ENCODE results near the gene CPNE2.
A peak's percentile ranks its signal among the peaks of the same experiment; 100 is the strongest.

The CPNE2 gene

DNA sequence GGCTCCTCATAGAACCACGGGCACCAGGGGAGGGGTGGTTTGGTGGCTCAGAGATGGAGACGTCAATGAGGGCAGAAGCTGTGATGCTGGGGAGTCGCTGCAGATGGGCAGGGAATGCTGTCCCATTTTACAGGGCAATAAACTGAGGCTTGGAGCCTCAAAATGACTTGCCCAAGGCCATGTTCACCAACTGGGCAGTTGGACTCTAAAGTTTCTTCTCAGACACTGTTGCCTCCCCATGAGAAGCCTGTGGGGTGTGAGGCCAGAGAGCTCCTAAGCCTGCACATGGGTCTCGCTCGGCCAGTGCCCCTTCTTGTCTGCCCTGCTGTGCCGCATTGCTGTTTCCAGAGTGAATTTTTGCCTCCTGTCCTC is 38.6 kb downstream of the CPNE2 start:
- no peaks in the 10 kb centered on the region for H3K36me3 ChIP-seq (ENCODE audit: insufficient read depth, low read depth, low read length)
- H3K9ac ChIP-seq (ENCODE audit: low read depth, low read length): no peak overlapping the region
- H3K27ac ChIP-seq (ENCODE audit: low read length): no peak overlapping the region
- no peaks in the 10 kb centered on the region for H3K27me3 ChIP-seq (ENCODE audit: insufficient read depth, low read length)
- peaks cover 3% of the 10 kb centered on the region; the same call in 1 of the 2 replicates for H3K4me1 ChIP-seq (ENCODE audit: insufficient read depth, low read length)
- H3K4me3 ChIP-seq (ENCODE audit: low read length): no peak overlapping the region
- H3K9me3 ChIP-seq (ENCODE audit: insufficient read depth, low read depth, low read length): no peaks in the 10 kb centered on the region

DNA sequence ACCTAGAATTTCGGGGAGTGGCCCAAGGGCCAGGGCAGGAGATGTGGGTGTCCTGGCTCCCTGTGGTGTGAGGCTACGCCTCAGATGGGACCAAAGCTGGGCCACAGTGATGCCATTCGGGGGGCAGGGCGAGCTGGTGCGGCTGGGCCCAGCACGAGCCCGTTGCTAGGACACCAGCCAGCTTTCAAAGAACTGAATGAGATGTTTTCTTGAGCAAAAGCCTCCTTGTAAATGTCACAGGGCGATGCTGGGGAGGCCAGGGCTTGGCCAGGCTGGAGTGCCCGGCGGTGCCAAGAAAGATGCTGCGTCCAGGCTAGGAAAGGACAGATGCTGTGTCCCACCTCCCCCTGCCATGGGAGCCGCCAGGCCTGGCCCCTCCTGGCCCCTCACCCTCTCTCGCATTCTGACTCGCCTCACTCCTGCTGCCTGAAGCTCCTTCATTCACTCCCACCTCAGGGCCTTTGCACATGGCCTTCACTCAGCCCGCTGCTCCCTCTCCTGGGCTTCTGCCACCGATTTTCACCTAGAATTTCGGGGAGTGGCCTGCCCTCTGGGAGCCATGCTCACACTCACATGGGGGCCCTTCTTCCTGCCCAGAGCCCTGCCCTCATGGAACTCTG is 39.1 kb downstream of the CPNE2 start:
- no peaks in the 10 kb centered on the region for H3K36me3 ChIP-seq (ENCODE audit: insufficient read depth, low read depth, low read length)
- no peak overlapping the region for H3K9ac ChIP-seq (ENCODE audit: low read depth, low read length)
- H3K27ac ChIP-seq (ENCODE audit: low read length): no peak overlapping the region
- no peak overlapping the region for H3K4me3 ChIP-seq (ENCODE audit: low read length)
- no peaks in the 10 kb centered on the region for H3K27me3 ChIP-seq (ENCODE audit: insufficient read depth, low read length)
- no peaks in the 10 kb centered on the region for H3K9me3 ChIP-seq (ENCODE audit: insufficient read depth, low read depth, low read length)
- peaks cover 3% of the 10 kb centered on the region; the same call in 1 of the 2 replicates for H3K4me1 ChIP-seq (ENCODE audit: insufficient read depth, low read length)

DNA sequence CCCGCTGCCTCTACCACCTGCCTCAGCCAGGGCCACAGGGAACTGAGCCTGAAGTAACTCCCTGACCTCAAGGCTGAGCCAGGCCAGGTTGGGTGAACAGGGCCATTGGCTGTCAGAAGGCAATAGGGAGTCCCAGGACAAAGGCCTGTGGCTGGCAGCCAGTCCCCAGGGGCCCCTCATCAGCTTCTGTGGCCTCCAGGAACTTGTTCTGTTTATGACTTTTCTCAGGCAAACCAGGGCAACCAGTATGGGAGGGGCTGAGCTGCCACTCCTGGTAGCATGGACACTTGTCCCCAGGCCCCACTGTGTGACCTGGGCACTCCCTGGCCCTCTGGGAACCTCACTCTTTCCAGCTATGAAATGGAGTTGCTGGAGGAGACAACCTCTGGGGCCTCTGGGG is 40.1 kb downstream of the CPNE2 start:
- Histone ChIP-seq H3K4me1 (ENCODE audit: insufficient read depth, low read length) (peaks cover 3% of the 10 kb centered on the region; the same call in 1 of the 2 replicates), H3K9me3 (ENCODE audit: insufficient read depth, low read depth, low read length) (no peaks in the 10 kb centered on the region), H3K9ac (ENCODE audit: low read depth, low read length) (no peak overlapping the region), H3K27ac (ENCODE audit: low read length) (no peak overlapping the region), H3K27me3 (ENCODE audit: insufficient read depth, low read length) (no peaks in the 10 kb centered on the region), H3K4me3 (ENCODE audit: low read length) (no peak overlapping the region), H3K36me3 (ENCODE audit: insufficient read depth, low read depth, low read length) (no peaks in the 10 kb centered on the region)

DNA sequence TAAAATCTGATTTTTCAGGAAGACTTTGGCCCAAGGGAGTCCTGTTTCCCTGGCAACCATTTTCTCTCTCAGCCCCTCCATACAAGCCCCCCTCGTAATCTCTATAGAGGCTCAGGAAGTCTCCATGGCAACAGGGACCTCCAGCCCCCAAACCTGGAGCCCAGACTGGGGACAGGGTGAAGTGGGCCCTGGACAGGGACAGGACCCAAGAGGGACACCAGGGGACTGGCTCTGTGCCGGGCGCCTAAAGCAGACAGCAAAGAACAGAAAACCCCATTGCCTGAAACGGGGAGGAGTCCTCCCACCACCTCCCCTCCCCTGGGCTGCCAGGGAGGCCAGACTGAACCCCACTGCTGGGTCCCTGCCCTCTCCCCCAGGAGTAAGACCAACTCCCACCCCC is 40.6 kb downstream of the CPNE2 start:
- Histone ChIP-seq H3K9ac (ENCODE audit: low read depth, low read length) (no peak overlapping the region), H3K27me3 (ENCODE audit: insufficient read depth, low read length) (no peaks in the 10 kb centered on the region), H3K9me3 (ENCODE audit: insufficient read depth, low read depth, low read length) (no peaks in the 10 kb centered on the region), H3K4me1 (ENCODE audit: insufficient read depth, low read length) (peaks cover 3% of the 10 kb centered on the region; the same call in 1 of the 2 replicates), H3K27ac (ENCODE audit: low read length) (no peak overlapping the region), H3K4me3 (ENCODE audit: low read length) (no peak overlapping the region), H3K36me3 (ENCODE audit: insufficient read depth, low read depth, low read length) (no peaks in the 10 kb centered on the region)

DNA sequence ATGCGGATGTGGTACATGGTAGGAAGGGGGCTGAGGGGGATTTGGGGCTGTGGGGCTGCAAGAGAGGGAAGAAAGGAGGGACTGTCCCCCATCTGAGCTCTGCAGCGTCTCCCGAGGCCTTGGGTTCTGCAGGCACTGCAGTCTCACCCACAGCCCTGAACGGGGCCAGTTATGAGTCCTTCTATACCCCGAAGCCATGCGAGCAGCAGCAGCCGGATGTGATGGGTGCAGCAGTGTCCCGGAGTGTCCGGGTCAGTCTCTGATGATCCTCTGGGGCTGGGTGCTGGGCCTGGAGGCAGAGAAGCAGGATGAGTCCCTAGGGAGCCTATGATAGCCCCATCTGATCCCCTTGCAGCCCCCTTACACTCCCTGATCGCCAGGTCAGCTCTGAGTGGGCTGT is 41.5 kb downstream of the CPNE2 start:
- Histone ChIP-seq H3K4me1 (ENCODE audit: insufficient read depth, low read length) (peaks cover 3% of the 10 kb centered on the region; the same call in 1 of the 2 replicates), H3K9ac (ENCODE audit: low read depth, low read length) (no peak overlapping the region), H3K27ac (ENCODE audit: low read length) (no peak overlapping the region), H3K27me3 (ENCODE audit: insufficient read depth, low read length) (no peaks in the 10 kb centered on the region), H3K9me3 (ENCODE audit: insufficient read depth, low read depth, low read length) (no peaks in the 10 kb centered on the region), H3K4me3 (ENCODE audit: low read length) (no peak overlapping the region), H3K36me3 (ENCODE audit: insufficient read depth, low read depth, low read length) (no peaks in the 10 kb centered on the region)

DNA sequence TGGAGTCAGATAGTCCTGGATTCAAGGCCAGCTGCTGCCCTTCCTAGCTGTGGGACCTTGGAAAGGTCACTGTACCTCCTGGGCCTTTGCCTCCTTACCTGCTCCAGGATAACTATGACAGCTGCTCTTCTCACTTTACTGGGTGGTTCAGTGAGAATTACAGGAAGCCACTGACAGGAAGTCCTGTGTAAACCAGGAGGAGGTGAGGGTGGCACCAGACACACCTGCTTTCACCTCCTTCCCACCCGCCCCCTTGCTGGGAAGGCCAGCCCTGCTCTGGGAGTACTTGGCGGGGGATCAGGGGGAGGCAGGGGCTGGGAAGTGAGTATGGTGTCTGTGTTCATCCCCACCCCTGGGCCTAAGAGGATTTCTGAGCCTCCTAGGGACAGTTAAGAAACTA is 42.6 kb downstream of the CPNE2 start:
- Histone ChIP-seq H3K9me3 (ENCODE audit: insufficient read depth, low read depth, low read length) (no peaks in the 10 kb centered on the region), H3K4me1 (ENCODE audit: insufficient read depth, low read length) (peaks cover 3% of the 10 kb centered on the region; the same call in 1 of the 2 replicates), H3K36me3 (ENCODE audit: insufficient read depth, low read depth, low read length) (no peaks in the 10 kb centered on the region), H3K27me3 (ENCODE audit: insufficient read depth, low read length) (no peaks in the 10 kb centered on the region), H3K27ac (ENCODE audit: low read length) (no peak overlapping the region), H3K4me3 (ENCODE audit: low read length) (no peak overlapping the region), H3K9ac (ENCODE audit: low read depth, low read length) (peak overlapping the region; percentile 32; the same call in 1 of the 2 replicates)

DNA sequence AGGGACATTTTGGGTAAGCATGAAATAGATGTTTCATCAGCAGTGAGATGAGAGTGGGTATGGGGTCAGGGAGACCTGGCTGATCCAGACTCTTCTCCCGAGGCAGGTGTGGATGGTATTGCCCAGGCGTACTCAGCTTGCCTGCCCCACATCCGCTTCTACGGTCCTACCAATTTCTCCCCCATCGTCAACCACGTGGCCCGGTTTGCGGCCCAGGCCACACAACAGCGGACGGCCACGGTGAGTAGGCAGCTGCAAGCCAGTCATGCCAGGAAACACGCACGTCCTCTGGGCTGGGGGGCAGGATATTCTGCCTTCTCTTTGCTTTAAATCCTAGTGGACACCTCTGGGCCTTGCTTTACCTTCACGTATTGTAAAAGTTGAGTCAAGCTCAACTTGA is 44.7 kb downstream of the CPNE2 start:
- H3K4me3 ChIP-seq (ENCODE audit: low read length): no peak overlapping the region
- peaks cover 3% of the 10 kb centered on the region; the same call in 1 of the 2 replicates for H3K4me1 ChIP-seq (ENCODE audit: insufficient read depth, low read length)
- no peaks in the 10 kb centered on the region for H3K27me3 ChIP-seq (ENCODE audit: insufficient read depth, low read length)
- H3K9me3 ChIP-seq (ENCODE audit: insufficient read depth, low read depth, low read length): no peaks in the 10 kb centered on the region
- no peaks in the 10 kb centered on the region for H3K36me3 ChIP-seq (ENCODE audit: insufficient read depth, low read depth, low read length)
- no peak overlapping the region for H3K9ac ChIP-seq (ENCODE audit: low read depth, low read length)
- no peak overlapping the region for H3K27ac ChIP-seq (ENCODE audit: low read length)

DNA sequence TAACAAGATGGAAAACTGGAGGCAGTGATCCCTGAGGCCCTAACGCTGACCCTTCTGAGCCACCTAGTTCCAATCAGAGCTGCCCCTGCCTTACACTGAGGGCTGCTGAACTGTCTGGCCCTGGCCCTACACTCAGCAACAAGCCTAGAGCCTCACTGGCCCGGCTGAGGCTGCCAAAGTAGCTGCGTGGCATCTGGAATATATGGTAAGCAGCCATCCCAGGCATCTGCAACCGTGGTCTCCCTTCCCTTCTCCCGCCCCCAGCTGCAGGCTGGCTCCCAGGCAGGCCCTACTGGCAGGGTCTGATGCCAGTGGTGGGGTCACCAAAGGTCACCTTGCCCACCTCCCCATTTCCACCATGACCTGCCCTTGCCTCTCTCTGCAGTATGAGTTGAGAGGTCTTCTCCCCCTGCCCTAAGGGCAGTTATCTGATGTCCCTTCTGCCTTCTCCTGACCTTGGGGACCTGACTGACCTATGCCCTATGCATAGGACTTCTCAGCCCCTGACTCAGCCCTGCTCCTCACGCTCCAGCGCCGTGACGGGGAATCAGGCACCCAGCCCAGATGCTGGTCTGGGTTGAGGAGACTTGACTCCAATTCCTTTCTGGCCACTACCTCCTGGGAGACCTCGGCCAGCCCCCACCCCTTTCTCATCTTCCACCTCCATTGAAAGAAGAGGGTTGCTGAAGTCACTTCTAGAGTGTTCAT is 45.3 kb downstream of the CPNE2 start:
- Histone ChIP-seq H3K27ac (ENCODE audit: low read length) (no peak overlapping the region), H3K9ac (ENCODE audit: low read depth, low read length) (no peak overlapping the region), H3K9me3 (ENCODE audit: insufficient read depth, low read depth, low read length) (no peaks in the 10 kb centered on the region), H3K4me3 (ENCODE audit: low read length) (no peak overlapping the region), H3K27me3 (ENCODE audit: insufficient read depth, low read length) (no peaks in the 10 kb centered on the region), H3K36me3 (ENCODE audit: insufficient read depth, low read depth, low read length) (no peaks in the 10 kb centered on the region), H3K4me1 (ENCODE audit: insufficient read depth, low read length) (peaks cover 3% of the 10 kb centered on the region; the same call in 1 of the 2 replicates)

DNA sequence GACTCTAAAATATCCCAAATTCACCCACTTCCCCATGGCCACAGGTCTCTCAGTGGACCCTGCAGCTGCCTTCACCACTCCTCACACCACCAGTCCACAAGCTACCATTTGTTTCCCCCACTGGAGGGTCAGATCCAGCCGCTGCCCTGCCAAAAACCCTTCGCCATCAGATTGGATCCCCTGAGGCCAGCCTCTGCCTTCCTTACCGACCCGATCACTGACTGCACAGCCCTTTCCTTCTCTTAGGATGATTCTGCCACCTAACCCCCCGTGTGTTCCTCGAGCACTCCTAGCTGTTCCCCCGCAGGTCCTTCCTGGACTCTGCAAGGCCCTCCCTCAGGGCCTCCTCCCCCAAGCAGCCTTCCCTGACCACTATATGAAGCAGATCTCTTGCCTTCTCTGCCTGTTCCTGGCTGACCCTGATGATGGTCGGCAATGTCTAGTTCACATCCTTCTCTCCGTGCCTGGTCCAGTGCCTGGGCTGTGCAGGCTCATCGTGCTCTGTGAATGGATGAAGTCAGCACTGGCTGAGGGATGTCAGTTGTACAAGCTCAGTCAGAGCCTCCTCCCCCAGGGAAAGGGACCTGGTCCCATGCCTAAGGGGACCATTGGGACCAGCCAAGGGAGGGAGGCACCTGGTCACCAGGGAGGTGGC is 46.0 kb downstream of the CPNE2 start:
- no peak overlapping the region for H3K9ac ChIP-seq (ENCODE audit: low read depth, low read length)

DNA sequence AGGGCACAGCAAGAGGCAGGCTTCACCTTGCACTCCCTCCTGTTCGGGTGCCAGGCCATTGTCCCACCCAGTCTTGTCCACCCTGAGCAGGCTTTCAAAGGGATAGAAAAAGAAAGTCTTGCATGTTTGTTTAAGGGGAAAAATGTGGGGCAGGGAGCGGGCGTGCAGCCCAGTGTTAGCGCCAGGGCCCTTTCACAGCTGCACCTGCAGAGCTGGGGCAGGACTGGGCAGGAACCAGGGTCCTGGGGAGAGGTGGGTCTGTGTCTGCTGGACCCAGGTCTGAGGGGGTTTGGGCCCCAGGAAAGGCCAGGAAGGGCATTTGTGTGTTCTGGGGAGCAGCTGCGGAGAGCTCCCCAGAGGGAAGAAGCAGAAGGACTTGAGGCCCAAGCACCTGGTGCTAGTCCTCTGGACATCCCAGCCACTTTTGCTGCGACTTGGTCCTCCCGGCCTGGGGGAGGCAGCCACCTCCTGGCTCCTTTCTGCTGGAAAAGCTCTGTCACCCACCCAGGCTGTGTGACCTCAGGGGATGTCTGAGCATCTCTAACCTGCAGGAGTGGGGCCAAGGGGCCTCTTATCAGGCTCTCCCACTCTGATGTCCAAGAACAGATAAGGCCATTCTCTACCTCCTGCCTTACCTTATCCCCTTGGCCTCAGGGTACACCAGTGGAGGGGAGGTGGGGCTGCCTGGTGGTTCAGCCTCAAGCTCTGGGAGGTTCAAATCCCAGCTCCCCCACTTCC is 48.7 kb downstream of the CPNE2 start:
- Histone ChIP-seq H3K27me3 (ENCODE audit: insufficient read depth, low read length) (no peaks in the 10 kb centered on the region), H3K9me3 (ENCODE audit: insufficient read depth, low read depth, low read length) (no peaks in the 10 kb centered on the region), H3K36me3 (ENCODE audit: insufficient read depth, low read depth, low read length) (no peaks in the 10 kb centered on the region), H3K4me1 (ENCODE audit: insufficient read depth, low read length) (no peaks in the 10 kb centered on the region), H3K4me3 (ENCODE audit: low read length) (no peak overlapping the region), H3K27ac (ENCODE audit: low read length) (no peak overlapping the region), H3K9ac (ENCODE audit: low read depth, low read length) (no peak overlapping the region)

More for the DNA sequence above, 46.0 kb downstream of the CPNE2 start:
- Histone ChIP-seq H3K27me3 (ENCODE audit: insufficient read depth, low read length) (no peaks in the 10 kb centered on the region), H3K9me3 (ENCODE audit: insufficient read depth, low read depth, low read length) (no peaks in the 10 kb centered on the region), H3K27ac (ENCODE audit: low read length) (no peak overlapping the region), H3K36me3 (ENCODE audit: insufficient read depth, low read depth, low read length) (no peaks in the 10 kb centered on the region), H3K4me3 (ENCODE audit: low read length) (no peak overlapping the region), H3K4me1 (ENCODE audit: insufficient read depth, low read length) (peaks cover 3% of the 10 kb centered on the region; the same call in 1 of the 2 replicates)

DNA sequence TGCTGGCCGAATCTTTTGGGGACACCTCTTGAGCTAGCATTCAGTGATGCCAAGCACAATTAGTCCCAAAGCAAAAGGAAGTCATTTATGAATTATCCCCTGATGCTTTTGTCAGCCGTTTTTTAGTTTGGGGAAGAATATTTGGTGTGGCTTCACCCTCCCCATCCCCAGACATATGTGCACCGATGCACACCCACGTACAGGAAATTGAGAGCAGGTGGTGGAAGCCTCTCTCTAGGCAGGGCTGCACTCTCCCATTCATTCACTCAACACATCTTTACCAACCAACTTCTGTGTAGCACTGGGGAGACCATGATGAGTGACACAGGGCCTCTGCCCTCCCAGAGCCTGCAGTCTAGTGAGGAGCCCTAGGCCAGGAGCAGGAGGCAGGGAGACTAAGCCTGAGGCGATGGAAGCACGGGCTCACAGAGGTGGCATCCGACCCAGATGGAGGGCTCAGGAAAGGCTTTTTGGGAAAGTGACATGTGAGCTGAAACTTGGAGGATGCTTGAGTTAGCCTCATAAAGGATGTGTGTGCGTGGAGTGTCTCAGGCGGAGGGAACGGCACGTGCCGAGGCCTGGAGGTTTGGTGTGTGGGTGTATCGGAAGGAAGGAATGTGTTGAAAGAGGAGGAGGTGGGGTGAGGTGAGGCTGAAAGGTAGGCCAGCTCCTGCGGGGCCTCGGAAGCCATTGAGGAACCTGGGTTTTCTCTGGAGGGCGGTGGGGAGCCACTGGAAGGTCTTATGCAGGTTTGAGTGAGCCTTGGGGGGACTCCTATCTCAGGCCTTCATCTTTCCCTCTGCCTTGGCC is 49.6 kb downstream of the CPNE2 start:
- no peaks in the 10 kb centered on the region for H3K9me3 ChIP-seq (ENCODE audit: insufficient read depth, low read depth, low read length)
- no peak overlapping the region for H3K4me3 ChIP-seq (ENCODE audit: low read length)
- H3K27me3 ChIP-seq (ENCODE audit: insufficient read depth, low read length): no peaks in the 10 kb centered on the region
- H3K9ac ChIP-seq (ENCODE audit: low read depth, low read length): no peak overlapping the region
- H3K4me1 ChIP-seq (ENCODE audit: insufficient read depth, low read length): peaks cover 2% of the 10 kb centered on the region; the same call in 1 of the 2 replicates
- no peaks in the 10 kb centered on the region for H3K36me3 ChIP-seq (ENCODE audit: insufficient read depth, low read depth, low read length)
- H3K27ac ChIP-seq (ENCODE audit: low read length): no peak overlapping the region
